Liver (tissue), 9 donors: ENCODE results near the gene TK1. TPM values are rescaled to one million over a fixed set of nuclear protein-coding genes. Genes with fewer than 3 reads are reported as not detected.

Source experiments
- DNase-seq: peaks from one replicate; pipeline ENCODE4 v3.0.0-alpha.2; 2017; ENCODE audit warnings: low spot score
- H3K27ac ChIP-seq, 2 donors: one replicate each; pipeline ENCODE4 v1.7.0; 2013; ENCODE audit warnings: inconsistent platforms in 2 of 2, low read length in 2 of 2, control low read depth in 1 of 2, low read depth in 1 of 2, mild to moderate bottlenecking in 1 of 2
- H3K27me3 ChIP-seq, 4 donors: one replicate each; pipeline versions ENCODE4 v1.6.1 to v1.7.0; 2013; ENCODE audit warnings: low read length in 3 of 4, inconsistent platforms in 1 of 4, mild to moderate bottlenecking in 1 of 4, moderate library complexity in 1 of 4; ENCODE audit not compliant: control insufficient read depth in 4 of 4, insufficient read depth in 4 of 4
- H3K36me3 ChIP-seq, 4 donors: one replicate each; pipeline versions ENCODE4 v1.6.1 to v1.7.0; 2013; ENCODE audit warnings: low read length in 3 of 4, mild to moderate bottlenecking in 3 of 4, low read depth in 1 of 4, moderate library complexity in 1 of 4; ENCODE audit not compliant: control insufficient read depth in 4 of 4, insufficient read depth in 3 of 4
- H3K4me1 ChIP-seq, 4 donors: one replicate each; pipeline versions ENCODE4 v1.6.1 to v1.7.0; 2013; ENCODE audit warnings: low read length in 3 of 4, mild to moderate bottlenecking in 3 of 4, moderate library complexity in 1 of 4; ENCODE audit not compliant: control insufficient read depth in 4 of 4, insufficient read depth in 4 of 4
- H3K4me3 ChIP-seq, 3 donors: one replicate each; pipeline versions ENCODE4 v1.6.1 to v1.7.0; 2013; ENCODE audit warnings: low read length in 3 of 3, control low read depth in 1 of 3, low read depth in 1 of 3, mild to moderate bottlenecking in 1 of 3
- H3K9ac ChIP-seq, 2 donors: one replicate each; pipeline ENCODE4 v1.7.0; 2013; ENCODE audit warnings: low read length in 2 of 2, mild to moderate bottlenecking in 2 of 2, moderate library complexity in 2 of 2, control low read depth in 1 of 2, low read depth in 1 of 2
- H3K9me3 ChIP-seq, 4 donors: one replicate each; pipeline versions ENCODE4 v1.6.1 to v1.7.0; 2013; ENCODE audit warnings: low read length in 3 of 4; ENCODE audit not compliant: control insufficient read depth in 4 of 4
- ATF3 ChIP-seq: IDR thresholded peaks from 2 replicates; pipeline ENCODE4 v1.6.1; 2016; ENCODE audit warnings: antibody characterized with exemption
- EGR1 ChIP-seq, 2 donors: IDR thresholded peaks; 2 replicates each; pipeline ENCODE4 v1.6.1; 2016 to 2018; ENCODE audit warnings: antibody characterized with exemption in 2 of 2, low read depth in 2 of 2
- FOXA1 ChIP-seq: IDR thresholded peaks from 2 replicates; pipeline ENCODE4 v1.6.1; 2016; ENCODE audit warnings: antibody characterized with exemption
- FOXA2 ChIP-seq: IDR thresholded peaks from 2 replicates; pipeline ENCODE4 v1.6.1; 2016; ENCODE audit warnings: antibody characterized with exemption
- GABPA ChIP-seq, 2 donors: IDR thresholded peaks in 1 of 2; conservative IDR thresholded peaks in 1 of 2; 2 replicates each; pipeline ENCODE4 v1.6.1; 2016; ENCODE audit warnings: antibody characterized with exemption in 2 of 2, mild to moderate bottlenecking in 1 of 2, moderate library complexity in 1 of 2
- HNF4G ChIP-seq: IDR thresholded peaks from 2 replicates; pipeline ENCODE4 v1.6.1; 2016; ENCODE audit warnings: antibody characterized with exemption
- JUND ChIP-seq, 2 donors: IDR thresholded peaks; 2 replicates each; pipeline ENCODE4 v1.6.1; 2016; ENCODE audit warnings: antibody characterized with exemption in 2 of 2
- NR2F2 ChIP-seq: IDR thresholded peaks from 2 replicates; pipeline ENCODE4 v1.6.1; 2016; ENCODE audit warnings: antibody characterized with exemption
- RAD21 ChIP-seq, 2 donors: IDR thresholded peaks; 2 replicates each; pipeline ENCODE4 v1.6.1; 2016; ENCODE audit warnings: antibody characterized with exemption in 2 of 2, mild to moderate bottlenecking in 2 of 2
- RXRA ChIP-seq, 2 donors: IDR thresholded peaks; 2 replicates each; pipeline ENCODE4 v1.6.1; 2017 to 2018; ENCODE audit warnings: antibody characterized with exemption in 2 of 2, mild to moderate bottlenecking in 1 of 2
- SP1 ChIP-seq: IDR thresholded peaks from 2 replicates; pipeline ENCODE4 v1.6.1; 2018; ENCODE audit warnings: antibody characterized with exemption, mild to moderate bottlenecking
- TAF1 ChIP-seq: conservative IDR thresholded peaks from 2 replicates; pipeline ENCODE4 v1.6.1; 2016; ENCODE audit warnings: antibody characterized with exemption, mild to moderate bottlenecking
- YY1 ChIP-seq: IDR thresholded peaks from 2 replicates; pipeline ENCODE4 v1.6.1; 2016; ENCODE audit warnings: antibody characterized with exemption, mild to moderate bottlenecking
- ZBTB33 ChIP-seq: IDR thresholded peaks from 2 replicates; pipeline ENCODE4 v1.6.1; 2016; ENCODE audit warnings: antibody characterized with exemption
- WGBS: extraction: QIAGEN DNeasy Blood & Tissue Kit; methylation state at CpG from one replicate; pipeline ENCODE4 v1.1.7; 2013; 5-methylcytosine and 5-hydroxymethylcytosine counted together
- polyA plus RNA-seq, 2 donors: library from polyadenylated mRNA; stranded (reverse) in 1 of 2; unstranded in 1 of 2; fragments of 200-250 nt in 1 of 2; fragments of >200 nt in 1 of 2; fragmentation: Nextera tagmentation in 1 of 2; extraction: Ambion mirVana in 1 of 2; gene quantifications; one replicate each; pipeline versions ENCODE4 v1.2.1 to v1.2.3, GENCODE V29; 2013 to 2015
- total RNA-seq, 2 donors: library from RNA; depleted of rRNA; stranded (reverse); fragments of >200 nt; gene quantifications; one replicate each; pipeline ENCODE4 v1.2.3, GENCODE V29; 2014
- TF ChIP-seq, protein P1 (sequence below): IDR thresholded peaks from 2 replicates; pipeline ENCODE4 v1.6.1; 2016; ENCODE audit warnings: antibody characterized with exemption
- TF ChIP-seq, protein P2 (sequence below): fragments of 150-350 bp; IDR thresholded peaks from 2 replicates; pipeline ENCODE4 v1.5.1; 2017; ENCODE audit warnings: improper control_type of control experiment, low read depth, low read length; ENCODE audit not compliant: missing input control
- TF ChIP-seq, protein P3 (sequence below): IDR thresholded peaks from 2 replicates; pipeline ENCODE4 v1.6.1; 2016; ENCODE audit warnings: antibody characterized with exemption, mild to moderate bottlenecking
- donor health status: healthy.
- donor health status: healthy.
- donor health status: healthy.
- donor health status: healthy.
- donor health status: healthy.

TK1 gene
- total and polyA plus RNA-seq, 4 donors, result 0.84 to 97.6 (median 10.1) TPM

DNA sequence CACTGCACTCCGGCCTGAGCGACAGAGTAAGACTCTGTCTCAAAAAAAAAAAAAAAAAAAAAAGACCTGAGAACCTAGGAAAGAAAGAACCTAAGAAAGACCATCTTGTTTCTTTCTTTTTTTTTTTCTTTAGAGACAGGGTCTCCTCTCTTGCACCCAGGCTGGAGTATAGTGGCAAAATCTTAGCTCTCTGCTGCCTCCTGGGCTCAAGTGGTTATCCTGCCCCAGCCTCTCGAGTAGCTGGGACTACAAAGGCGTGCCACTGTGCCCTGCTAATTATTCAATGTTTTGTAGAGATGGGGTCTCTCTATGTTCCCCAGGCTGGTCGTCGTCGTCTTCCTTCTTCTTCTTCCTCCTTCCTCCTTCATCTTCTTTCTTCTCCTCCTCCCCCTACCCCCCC lies 19.4 kb upstream of the TK1 start:
- Histone ChIP-seq H3K27ac (no peak overlapping the region), H3K27me3 (no peaks in the 10 kb centered on the region), H3K4me1 (no peaks in the 10 kb centered on the region), H3K36me3 (peaks cover 10 to 38% (median 23%) of the 10 kb centered on the region in 4 donors), H3K9me3 (no peaks in the 10 kb centered on the region), H3K9ac (no peak overlapping the region), H3K4me3 (no peak overlapping the region)
- 86% methylated on average over 7 of the region's 7 CpGs for WGBS
- DNase-seq, result no peak
- TF ChIP-seq YY1 (no peak), ZBTB33 (no peak), TAF1 (no peak), RAD21 (IDR thresholded peaks at IDR 0.05) (no peak), SP1 (no peak), FOXA2 (no peak), RXRA (IDR thresholded peaks at IDR 0.05) (no peak), EGR1 (IDR thresholded peaks at IDR 0.05; ENCODE audit: low read depth in 2 of 2) (no peak), NR2F2 (no peak), FOXA1 (no peak), ATF3 (no peak)
- TF ChIP-seq, protein P1, sequence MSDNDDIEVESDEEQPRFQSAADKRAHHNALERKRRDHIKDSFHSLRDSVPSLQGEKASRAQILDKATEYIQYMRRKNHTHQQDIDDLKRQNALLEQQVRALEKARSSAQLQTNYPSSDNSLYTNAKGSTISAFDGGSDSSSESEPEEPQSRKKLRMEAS, result no peak
- TF ChIP-seq, protein P2, sequence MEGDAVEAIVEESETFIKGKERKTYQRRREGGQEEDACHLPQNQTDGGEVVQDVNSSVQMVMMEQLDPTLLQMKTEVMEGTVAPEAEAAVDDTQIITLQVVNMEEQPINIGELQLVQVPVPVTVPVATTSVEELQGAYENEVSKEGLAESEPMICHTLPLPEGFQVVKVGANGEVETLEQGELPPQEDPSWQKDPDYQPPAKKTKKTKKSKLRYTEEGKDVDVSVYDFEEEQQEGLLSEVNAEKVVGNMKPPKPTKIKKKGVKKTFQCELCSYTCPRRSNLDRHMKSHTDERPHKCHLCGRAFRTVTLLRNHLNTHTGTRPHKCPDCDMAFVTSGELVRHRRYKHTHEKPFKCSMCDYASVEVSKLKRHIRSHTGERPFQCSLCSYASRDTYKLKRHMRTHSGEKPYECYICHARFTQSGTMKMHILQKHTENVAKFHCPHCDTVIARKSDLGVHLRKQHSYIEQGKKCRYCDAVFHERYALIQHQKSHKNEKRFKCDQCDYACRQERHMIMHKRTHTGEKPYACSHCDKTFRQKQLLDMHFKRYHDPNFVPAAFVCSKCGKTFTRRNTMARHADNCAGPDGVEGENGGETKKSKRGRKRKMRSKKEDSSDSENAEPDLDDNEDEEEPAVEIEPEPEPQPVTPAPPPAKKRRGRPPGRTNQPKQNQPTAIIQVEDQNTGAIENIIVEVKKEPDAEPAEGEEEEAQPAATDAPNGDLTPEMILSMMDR, result no peak
- TF ChIP-seq, protein P3, sequence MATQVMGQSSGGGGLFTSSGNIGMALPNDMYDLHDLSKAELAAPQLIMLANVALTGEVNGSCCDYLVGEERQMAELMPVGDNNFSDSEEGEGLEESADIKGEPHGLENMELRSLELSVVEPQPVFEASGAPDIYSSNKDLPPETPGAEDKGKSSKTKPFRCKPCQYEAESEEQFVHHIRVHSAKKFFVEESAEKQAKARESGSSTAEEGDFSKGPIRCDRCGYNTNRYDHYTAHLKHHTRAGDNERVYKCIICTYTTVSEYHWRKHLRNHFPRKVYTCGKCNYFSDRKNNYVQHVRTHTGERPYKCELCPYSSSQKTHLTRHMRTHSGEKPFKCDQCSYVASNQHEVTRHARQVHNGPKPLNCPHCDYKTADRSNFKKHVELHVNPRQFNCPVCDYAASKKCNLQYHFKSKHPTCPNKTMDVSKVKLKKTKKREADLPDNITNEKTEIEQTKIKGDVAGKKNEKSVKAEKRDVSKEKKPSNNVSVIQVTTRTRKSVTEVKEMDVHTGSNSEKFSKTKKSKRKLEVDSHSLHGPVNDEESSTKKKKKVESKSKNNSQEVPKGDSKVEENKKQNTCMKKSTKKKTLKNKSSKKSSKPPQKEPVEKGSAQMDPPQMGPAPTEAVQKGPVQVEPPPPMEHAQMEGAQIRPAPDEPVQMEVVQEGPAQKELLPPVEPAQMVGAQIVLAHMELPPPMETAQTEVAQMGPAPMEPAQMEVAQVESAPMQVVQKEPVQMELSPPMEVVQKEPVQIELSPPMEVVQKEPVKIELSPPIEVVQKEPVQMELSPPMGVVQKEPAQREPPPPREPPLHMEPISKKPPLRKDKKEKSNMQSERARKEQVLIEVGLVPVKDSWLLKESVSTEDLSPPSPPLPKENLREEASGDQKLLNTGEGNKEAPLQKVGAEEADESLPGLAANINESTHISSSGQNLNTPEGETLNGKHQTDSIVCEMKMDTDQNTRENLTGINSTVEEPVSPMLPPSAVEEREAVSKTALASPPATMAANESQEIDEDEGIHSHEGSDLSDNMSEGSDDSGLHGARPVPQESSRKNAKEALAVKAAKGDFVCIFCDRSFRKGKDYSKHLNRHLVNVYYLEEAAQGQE, result no peak

- Histone ChIP-seq H3K27ac (no peak overlapping the region), H3K4me3 (no peak overlapping the region), H3K9ac (no peak overlapping the region), H3K27me3 (no peaks in the 10 kb centered on the region), H3K4me1 (peaks cover 0 to 3% (median 0%) of the 10 kb centered on the region in 4 donors), H3K36me3 (peaks cover 10 to 43% (median 25%) of the 10 kb centered on the region in 4 donors), H3K9me3 (no peaks in the 10 kb centered on the region)
- no peak for DNase-seq
- WGBS, result 87% methylated on average over 17 of the region's 17 CpGs
- TF ChIP-seq, protein P3, result no peak
- TF ChIP-seq EGR1 (IDR thresholded peaks at IDR 0.05; ENCODE audit: low read depth in 2 of 2), result no peak
- no peak for TF ChIP-seq JUND (IDR thresholded peaks at IDR 0.05)
- TF ChIP-seq YY1, result no peak
- TF ChIP-seq, protein P1, result no peak
- TF ChIP-seq SP1, result no peak
- TF ChIP-seq GABPA (IDR thresholded peaks at IDR 0.05 in 1 of 2, conservative IDR thresholded peaks at IDR 0.05 in 1 of 2), result no peak
- no peak for TF ChIP-seq HNF4G
- no peak for TF ChIP-seq RAD21 (IDR thresholded peaks at IDR 0.05)
- TF ChIP-seq ZBTB33, result no peak
- TF ChIP-seq RXRA (IDR thresholded peaks at IDR 0.05), result no peak
These were observed 18.4 kb upstream of the TK1 start for GRCh38 chr17:78205124-78205775.
